MM.1S (cell line): Measurements from ENCODE around the gene DTD1.

Experiments used
- DNase-seq: peaks from one replicate; pipeline ENCODE4 v3.0.0-alpha.2; 2015
- H2AFZ ChIP-seq: fragments of 300-600 bp; sonication (generic); 2 replicates; pipeline ENCODE4 v1.6.0; 2016; ENCODE audit warnings: antibody characterized with exemption, low read length
- H3F3A ChIP-seq: fragments of 300-600 bp; sonication (generic); 2 replicates; pipeline ENCODE4 v1.6.1; 2016; ENCODE audit warnings: mild to moderate bottlenecking, antibody characterized with exemption, low read length, moderate library complexity, mixed read lengths; ENCODE audit not compliant: insufficient read depth
- H3K27ac ChIP-seq: fragments of 300-600 bp; sonication (generic); 2 replicates; pipeline ENCODE4 v1.5.1; 2016; ENCODE audit warnings: mild to moderate bottlenecking, low read length
- H3K27me3 ChIP-seq: fragments of 300-600 bp; sonication (generic); replicated peaks from 2 replicates; pipeline ENCODE4 v1.6.0; 2016; ENCODE audit warnings: low read length; ENCODE audit not compliant: insufficient read depth
- H3K36me3 ChIP-seq: fragments of 300-600 bp; sonication (generic); replicated peaks from 2 replicates; pipeline ENCODE4 v1.6.1; 2016; ENCODE audit warnings: mild to moderate bottlenecking, low read length, mixed read lengths; ENCODE audit not compliant: insufficient read depth
- H3K4me1 ChIP-seq: fragments of 300-600 bp; sonication (generic); 2 replicates; pipeline ENCODE4 v1.6.1; 2016; ENCODE audit warnings: low read length, mixed read lengths
- H3K4me2 ChIP-seq: fragments of 300-600 bp; sonication (generic); 2 replicates; pipeline ENCODE4 v1.6.0; 2016; ENCODE audit warnings: low read depth, low read length
- H3K4me3 ChIP-seq: fragments of 300-600 bp; sonication (generic); 2 replicates; pipeline ENCODE4 v1.5.1; 2016; ENCODE audit warnings: low read length, mixed read lengths
- H3K79me2 ChIP-seq: fragments of 300-600 bp; sonication (generic); 2 replicates; pipeline ENCODE4 v1.6.1; 2016; ENCODE audit warnings: mixed run types, low read length, mixed read lengths
- H3K9ac ChIP-seq: fragments of 300-600 bp; sonication (generic); 2 replicates; pipeline ENCODE4 v1.6.1; 2016; ENCODE audit warnings: low read length, mixed read lengths
- H3K9me2 ChIP-seq: fragments of 300-600 bp; sonication (generic); replicated peaks from 2 replicates; pipeline ENCODE4 v1.6.1; 2016; ENCODE audit warnings: mild to moderate bottlenecking, low read length, mixed read lengths; ENCODE audit not compliant: insufficient read depth
- H3K9me3 ChIP-seq: fragments of 300-600 bp; sonication (generic); replicated peaks from 2 replicates; pipeline ENCODE4 v1.6.1; 2016; ENCODE audit warnings: mild to moderate bottlenecking, low read length, mixed read lengths; ENCODE audit not compliant: insufficient read depth
- H4K20me1 ChIP-seq: fragments of 300-600 bp; sonication (generic); 2 replicates; pipeline ENCODE4 v1.6.1; 2016; ENCODE audit warnings: mild to moderate bottlenecking, low read length, moderate library complexity, mixed read lengths; ENCODE audit not compliant: insufficient read depth
- CTCF ChIP-seq: fragments of 300-600 bp; sonication (generic); IDR thresholded peaks from 2 replicates; pipeline ENCODE4 v1.5.1; 2016; ENCODE audit warnings: antibody characterized with exemption, low read length, mixed read lengths
- EZH2 ChIP-seq: fragments of 300-600 bp; sonication (generic); optimal IDR thresholded peaks from 2 replicates; pipeline ENCODE3; 2017; ENCODE audit warnings: low read depth, mild to moderate bottlenecking, antibody characterized with exemption, low read length, mixed read lengths
- EZH2phosphoT487 ChIP-seq: fragments of 300-600 bp; sonication (generic); IDR thresholded peaks from 2 replicates; pipeline ENCODE4 v1.6.1; 2018; ENCODE audit warnings: antibody characterized with exemption, low read length

The DTD1 gene

GRCh38 chr20:18767676-18768075, 179.8 kb downstream of the DTD1 start:
- no peak overlapping the region for H3K27ac ChIP-seq
- no peaks in the 10 kb centered on the region for H3K9me3 ChIP-seq
- H3K4me2 ChIP-seq, result no peak overlapping the region
- no peak overlapping the region for H2AFZ ChIP-seq
- no peaks in the 10 kb centered on the region for H3F3A ChIP-seq
- H3K4me1 ChIP-seq, result no peaks in the 10 kb centered on the region
- H3K27me3 ChIP-seq, result no peaks in the 10 kb centered on the region
- no peaks in the 10 kb centered on the region for H4K20me1 ChIP-seq
- H3K4me3 ChIP-seq, result no peak overlapping the region
- DNase-seq, result no peak
- no peaks in the 10 kb centered on the region for H3K79me2 ChIP-seq
- TF ChIP-seq EZH2phosphoT487, result no peak
- TF ChIP-seq CTCF, result no peak
- TF ChIP-seq EZH2, result no peak
- no peaks in the 10 kb centered on the region for H3K36me3 ChIP-seq
- no peaks in the 10 kb centered on the region for H3K9me2 ChIP-seq
- no peak overlapping the region for H3K9ac ChIP-seq

- Histone ChIP-seq H3K9me2 (no peaks in the 10 kb centered on the region), H3K79me2 (no peaks in the 10 kb centered on the region), H3K27ac (no peak overlapping the region), H3K9ac (no peak overlapping the region), H2AFZ (no peak overlapping the region), H3K4me2 (no peak overlapping the region), H3K4me1 (no peaks in the 10 kb centered on the region), H4K20me1 (no peaks in the 10 kb centered on the region), H3K27me3 (no peaks in the 10 kb centered on the region), H3K36me3 (no peaks in the 10 kb centered on the region), H3F3A (no peaks in the 10 kb centered on the region), H3K4me3 (no peak overlapping the region), H3K9me3 (no peaks in the 10 kb centered on the region)
- DNase-seq, result no peak
- TF ChIP-seq CTCF (no peak), EZH2phosphoT487 (no peak), EZH2 (no peak)
Observed at GRCh38 chr20:18773566-18773965, 185.7 kb downstream of the DTD1 start.

- Histone ChIP-seq H3K27me3 (no peaks in the 10 kb centered on the region), H3K9me2 (no peaks in the 10 kb centered on the region), H3K9ac (no peak overlapping the region), H3K79me2 (no peaks in the 10 kb centered on the region), H3K4me3 (no peak overlapping the region), H2AFZ (no peak overlapping the region), H3K4me1 (no peaks in the 10 kb centered on the region), H3F3A (no peaks in the 10 kb centered on the region), H3K9me3 (no peaks in the 10 kb centered on the region), H4K20me1 (no peaks in the 10 kb centered on the region), H3K27ac (no peak overlapping the region), H3K36me3 (no peaks in the 10 kb centered on the region), H3K4me2 (no peak overlapping the region)
- TF ChIP-seq EZH2phosphoT487, result no peak
- TF ChIP-seq CTCF, result no peak
- TF ChIP-seq EZH2, result no peak
- no peak for DNase-seq
Observed at GRCh38 chr20:18774207-18774606, 186.4 kb downstream of the DTD1 start.

- H2AFZ ChIP-seq, result no peak overlapping the region
- H3K27me3 ChIP-seq, result no peaks in the 10 kb centered on the region
- H4K20me1 ChIP-seq, result no peaks in the 10 kb centered on the region
- TF ChIP-seq EZH2, result no peak
- TF ChIP-seq EZH2phosphoT487, result no peak
- TF ChIP-seq CTCF, result no peak
- DNase-seq, result no peak
- no peaks in the 10 kb centered on the region for H3K9me3 ChIP-seq
- H3K36me3 ChIP-seq, result no peaks in the 10 kb centered on the region
- H3K9me2 ChIP-seq, result no peaks in the 10 kb centered on the region
- H3F3A ChIP-seq, result no peaks in the 10 kb centered on the region
- no peaks in the 10 kb centered on the region for H3K79me2 ChIP-seq
- no peak overlapping the region for H3K9ac ChIP-seq
- no peaks in the 10 kb centered on the region for H3K4me1 ChIP-seq
- H3K4me3 ChIP-seq, result no peak overlapping the region
- H3K27ac ChIP-seq, result no peak overlapping the region
- no peak overlapping the region for H3K4me2 ChIP-seq
Observed at GRCh38 chr20:18775633-18776032, 187.8 kb downstream of the DTD1 start.
